WTC11 (cell line): ENCODE data around the gene VSIG4.

Experiments used
- CREB1 ChIP-seq: sonication (generic); formaldehyde crosslinking; IDR thresholded peaks from 2 replicates; pipeline ENCODE4 v1.8.0; 2023; ENCODE audit warnings: mild to moderate bottlenecking, missing genetic modification reagents
- FOXK1 ChIP-seq: sonication (generic); formaldehyde crosslinking; IDR thresholded peaks from 2 replicates; pipeline ENCODE4 v1.8.0; 2022; ENCODE audit warnings: mild to moderate bottlenecking, moderate library complexity, missing genetic modification reagents
- GABPB1 ChIP-seq: sonication (generic); formaldehyde crosslinking; IDR thresholded peaks from 2 replicates; pipeline ENCODE4 v1.8.1; 2023; ENCODE audit warnings: mild to moderate bottlenecking, missing genetic modification reagents
- TEAD4 ChIP-seq: sonication (generic); formaldehyde crosslinking; IDR thresholded peaks from 2 replicates; pipeline ENCODE4 v1.8.0; 2022; ENCODE audit warnings: mild to moderate bottlenecking, missing genetic modification reagents
- ZNF263 ChIP-seq: sonication (generic); formaldehyde crosslinking; IDR thresholded peaks from 2 replicates; pipeline ENCODE4 v1.8.1; 2022; ENCODE audit warnings: low read depth, mild to moderate bottlenecking, moderate library complexity, missing genetic modification reagents
- ZNF423 ChIP-seq: fragments of 250-450 bp; sonication (Bioruptor Pico); IDR thresholded peaks from 2 replicates; pipeline ENCODE4 v2.1.2; 2022; ENCODE audit warnings: mild to moderate bottlenecking, moderate library complexity
- TF ChIP-seq, protein P1 (sequence below): fragments of 200-600 bp; IDR thresholded peaks from 2 replicates; pipeline ENCODE4 v1.8.0; 2022; ENCODE audit warnings: antibody characterized with exemption
- TF ChIP-seq, protein P2 (sequence below): sonication (generic); formaldehyde crosslinking; IDR thresholded peaks from 2 replicates; pipeline ENCODE4 v1.8.0; 2022; ENCODE audit warnings: mild to moderate bottlenecking, missing genetic modification reagents

DNA sequence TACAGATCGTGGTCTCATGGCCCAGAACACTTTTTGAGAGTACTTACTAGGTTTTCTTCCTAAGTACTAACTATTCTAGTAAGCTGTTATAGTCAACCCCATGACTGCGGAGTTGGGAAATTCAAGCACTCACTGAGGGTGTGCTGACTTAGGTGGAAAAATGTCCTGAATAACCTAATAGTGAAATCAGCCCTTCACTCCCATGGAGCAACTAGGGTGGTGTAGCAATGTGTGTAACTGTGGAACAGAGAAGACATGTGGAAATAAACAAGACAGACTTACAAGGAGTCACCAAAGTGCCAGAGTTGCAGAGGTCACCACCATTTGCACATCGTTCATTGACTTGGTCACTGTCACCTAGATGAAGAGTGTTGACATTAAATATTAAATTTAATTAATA is 12.1 kb upstream of the VSIG4 start:
- TF ChIP-seq, protein P1, sequence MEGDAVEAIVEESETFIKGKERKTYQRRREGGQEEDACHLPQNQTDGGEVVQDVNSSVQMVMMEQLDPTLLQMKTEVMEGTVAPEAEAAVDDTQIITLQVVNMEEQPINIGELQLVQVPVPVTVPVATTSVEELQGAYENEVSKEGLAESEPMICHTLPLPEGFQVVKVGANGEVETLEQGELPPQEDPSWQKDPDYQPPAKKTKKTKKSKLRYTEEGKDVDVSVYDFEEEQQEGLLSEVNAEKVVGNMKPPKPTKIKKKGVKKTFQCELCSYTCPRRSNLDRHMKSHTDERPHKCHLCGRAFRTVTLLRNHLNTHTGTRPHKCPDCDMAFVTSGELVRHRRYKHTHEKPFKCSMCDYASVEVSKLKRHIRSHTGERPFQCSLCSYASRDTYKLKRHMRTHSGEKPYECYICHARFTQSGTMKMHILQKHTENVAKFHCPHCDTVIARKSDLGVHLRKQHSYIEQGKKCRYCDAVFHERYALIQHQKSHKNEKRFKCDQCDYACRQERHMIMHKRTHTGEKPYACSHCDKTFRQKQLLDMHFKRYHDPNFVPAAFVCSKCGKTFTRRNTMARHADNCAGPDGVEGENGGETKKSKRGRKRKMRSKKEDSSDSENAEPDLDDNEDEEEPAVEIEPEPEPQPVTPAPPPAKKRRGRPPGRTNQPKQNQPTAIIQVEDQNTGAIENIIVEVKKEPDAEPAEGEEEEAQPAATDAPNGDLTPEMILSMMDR = no peak
- TF ChIP-seq TEAD4 (CRISPR knock-in tag) = no peak
- TF ChIP-seq ZNF263 (CRISPR knock-in tag) = no peak
- TF ChIP-seq, protein P2, sequence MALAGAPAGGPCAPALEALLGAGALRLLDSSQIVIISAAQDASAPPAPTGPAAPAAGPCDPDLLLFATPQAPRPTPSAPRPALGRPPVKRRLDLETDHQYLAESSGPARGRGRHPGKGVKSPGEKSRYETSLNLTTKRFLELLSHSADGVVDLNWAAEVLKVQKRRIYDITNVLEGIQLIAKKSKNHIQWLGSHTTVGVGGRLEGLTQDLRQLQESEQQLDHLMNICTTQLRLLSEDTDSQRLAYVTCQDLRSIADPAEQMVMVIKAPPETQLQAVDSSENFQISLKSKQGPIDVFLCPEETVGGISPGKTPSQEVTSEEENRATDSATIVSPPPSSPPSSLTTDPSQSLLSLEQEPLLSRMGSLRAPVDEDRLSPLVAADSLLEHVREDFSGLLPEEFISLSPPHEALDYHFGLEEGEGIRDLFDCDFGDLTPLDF (CRISPR knock-in tag) = no peak
- TF ChIP-seq GABPB1 = no peak
- no peak for TF ChIP-seq ZNF423 (CRISPR knock-in tag)
- no peak for TF ChIP-seq FOXK1 (CRISPR knock-in tag)
- TF ChIP-seq CREB1 (CRISPR knock-in tag) = no peak
